ENCODE data around the gene PERP.
"Not testable (repeated sequence)": the region's sequence is repeated elsewhere in the genome, so short reads cannot be mapped to it uniquely, and the experiment has no call there.

The PERP gene

DNA sequence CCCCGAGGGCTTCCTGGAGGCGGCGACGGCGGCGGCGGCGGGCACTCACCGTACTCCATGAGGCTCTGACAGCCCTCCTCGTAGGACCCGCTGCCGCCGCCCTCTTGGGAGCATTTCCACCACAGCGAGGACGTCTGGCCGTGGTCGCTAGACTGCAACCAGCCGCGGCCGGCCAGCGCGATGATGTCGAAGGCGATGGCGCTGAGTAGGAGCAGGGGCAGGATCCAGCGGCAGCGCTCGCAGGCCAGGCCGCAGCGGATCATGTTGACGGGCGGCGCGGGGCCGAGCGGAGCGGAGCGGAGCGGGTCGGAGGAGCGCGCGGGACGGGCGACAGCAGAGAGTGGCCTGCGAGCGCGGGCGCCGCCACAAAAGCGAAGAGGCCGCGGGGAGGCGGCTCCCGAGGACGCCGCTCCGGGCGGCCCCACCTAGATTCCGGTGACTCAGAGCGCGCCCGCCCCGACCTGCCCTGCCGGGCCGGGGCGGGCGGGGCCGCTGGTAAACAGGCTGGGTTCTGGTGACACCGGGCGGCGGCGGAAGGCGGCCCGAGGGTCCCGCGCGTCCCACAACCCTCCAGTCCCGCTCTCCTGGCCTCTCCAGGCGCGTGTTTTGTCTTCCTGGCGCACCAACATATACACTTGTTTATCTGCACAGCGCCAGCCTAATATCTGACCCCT is at the start of gene PERP:
PERP (minus strand) TSS at position 342 of the 674 bp plus-strand sequence; CDS start at position 263, 79 bp downstream.
- DNase-seq (ENCODE audit: low read depth in 2 of 2), result peak; percentile 12 to 66

DNA sequence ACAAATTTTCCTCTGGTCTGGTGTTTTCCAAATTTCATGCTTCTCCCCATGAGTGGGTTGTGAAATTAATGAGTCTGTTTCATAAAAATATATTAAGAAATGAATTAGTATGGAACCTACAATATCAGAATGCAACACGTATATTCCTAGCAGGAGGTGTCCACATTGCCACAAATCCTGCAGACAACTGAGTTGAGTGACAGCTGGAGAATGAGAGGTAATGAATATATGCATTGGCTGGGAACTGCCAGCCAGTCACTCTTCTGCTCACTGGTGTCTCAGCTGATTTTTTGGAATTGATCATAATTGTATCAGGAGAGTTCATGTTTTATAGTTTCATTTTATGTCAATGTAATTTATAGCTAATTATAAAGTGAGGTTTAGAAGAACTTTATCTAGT is 48.2 kb upstream of the PERP start:
- DNase-seq (ENCODE audit: low read depth in 2 of 2), result no peak

DNA sequence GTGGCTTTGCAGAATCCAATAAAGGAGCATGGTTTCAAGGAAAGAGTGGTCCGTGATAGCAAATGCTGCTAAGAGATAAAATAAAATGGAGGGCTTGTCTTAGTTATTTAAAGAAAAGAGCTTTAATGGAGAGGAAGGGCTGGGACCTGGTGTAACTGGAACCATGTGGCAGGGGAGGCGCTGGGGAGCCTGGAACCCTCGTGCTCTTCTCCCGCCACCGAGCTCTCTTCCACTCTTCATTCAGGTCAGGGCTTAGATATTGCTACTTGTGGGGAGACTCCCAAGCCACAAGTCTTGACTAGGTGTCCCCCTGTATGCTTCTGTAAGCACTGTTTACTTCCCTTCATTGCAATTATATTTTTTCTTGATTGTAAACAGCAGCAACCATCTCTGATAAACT is 39.3 kb upstream of the PERP start:
- DNase-seq (ENCODE audit: low read depth in 2 of 2), result no peak

DNA sequence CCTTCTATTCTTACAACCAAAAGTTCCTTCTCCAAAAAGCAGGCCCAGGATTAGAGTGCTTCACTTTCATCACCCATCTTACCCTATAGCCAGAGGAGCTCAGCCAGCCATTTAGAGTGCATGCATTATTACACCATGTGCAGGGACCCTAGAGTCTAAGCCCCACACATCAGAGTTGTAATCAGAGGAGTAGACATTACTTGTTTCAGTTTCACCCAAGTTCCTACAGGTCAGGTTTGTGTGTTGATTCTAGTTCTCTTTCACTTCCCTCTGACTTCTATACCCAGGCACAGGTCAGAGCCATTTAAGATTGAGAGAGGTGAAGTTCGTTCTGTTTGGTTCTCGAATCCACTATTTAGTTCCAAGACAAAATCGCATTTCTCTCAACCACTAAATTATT is 38.2 kb upstream of the PERP start:
- no peak for DNase-seq (ENCODE audit: low read depth in 2 of 2)

DNA sequence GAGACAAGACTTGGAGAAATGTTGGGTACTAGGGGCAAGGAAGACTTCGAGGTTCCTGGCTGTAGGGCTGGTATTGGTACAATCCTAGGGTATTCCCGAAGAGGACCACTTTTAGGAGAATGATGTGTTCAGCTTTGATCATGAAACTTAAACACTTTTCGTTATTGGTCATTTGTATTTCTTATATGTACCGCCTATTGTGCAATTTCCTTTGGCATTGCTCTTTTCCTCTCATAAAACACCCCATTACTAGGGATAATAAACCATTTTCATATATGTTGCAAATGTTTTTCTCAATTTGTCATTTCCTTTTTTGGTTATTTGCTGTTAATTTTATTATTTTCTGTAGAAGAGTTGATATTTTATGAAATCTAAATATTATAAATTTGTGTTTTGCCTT is 35.6 kb upstream of the PERP start:
- DNase-seq (ENCODE audit: low read depth in 2 of 2), result no peak

DNA sequence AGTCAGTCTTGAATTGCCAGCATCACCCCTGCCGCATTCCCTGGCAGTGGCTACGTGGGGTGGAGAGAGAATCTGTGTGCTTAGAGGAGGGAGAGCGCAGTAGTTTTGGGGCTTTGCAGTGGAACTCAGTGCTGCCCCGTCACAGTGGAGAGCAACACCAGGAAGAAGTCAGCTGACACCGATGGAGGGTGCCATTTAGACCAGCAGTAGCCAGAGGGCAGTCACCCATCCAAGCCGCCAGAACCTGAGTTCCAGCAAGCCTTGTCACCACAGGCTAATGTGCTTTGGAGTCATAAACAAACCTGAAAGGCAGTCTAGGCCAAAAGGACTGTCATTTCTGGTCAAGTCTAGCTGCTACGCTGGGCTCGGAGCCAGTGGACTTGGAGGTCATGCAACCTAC is 22.0 kb upstream of the PERP start:
- DNase-seq (ENCODE audit: low read depth in 2 of 2), result no peak

DNA sequence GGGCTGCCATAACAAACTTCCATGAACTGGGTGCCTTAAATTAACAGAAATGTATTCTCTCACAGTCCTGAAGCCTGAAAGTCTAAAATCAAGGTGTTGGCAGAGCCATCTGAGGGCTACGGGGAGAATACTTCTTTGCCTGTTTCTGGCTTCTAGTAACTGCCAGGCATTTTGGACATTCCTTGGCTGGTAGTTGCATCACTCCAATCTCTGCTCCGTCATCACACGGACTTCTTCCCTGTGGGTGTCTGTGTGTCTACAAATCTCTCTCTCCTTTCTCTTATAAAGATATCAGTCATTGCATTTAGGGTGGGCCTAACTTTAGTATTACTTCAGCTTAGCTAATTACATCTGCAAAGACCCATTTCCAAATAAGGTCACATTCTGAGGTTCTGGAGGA is 20.9 kb upstream of the PERP start:
- no peak for DNase-seq (ENCODE audit: low read depth in 2 of 2)

DNA sequence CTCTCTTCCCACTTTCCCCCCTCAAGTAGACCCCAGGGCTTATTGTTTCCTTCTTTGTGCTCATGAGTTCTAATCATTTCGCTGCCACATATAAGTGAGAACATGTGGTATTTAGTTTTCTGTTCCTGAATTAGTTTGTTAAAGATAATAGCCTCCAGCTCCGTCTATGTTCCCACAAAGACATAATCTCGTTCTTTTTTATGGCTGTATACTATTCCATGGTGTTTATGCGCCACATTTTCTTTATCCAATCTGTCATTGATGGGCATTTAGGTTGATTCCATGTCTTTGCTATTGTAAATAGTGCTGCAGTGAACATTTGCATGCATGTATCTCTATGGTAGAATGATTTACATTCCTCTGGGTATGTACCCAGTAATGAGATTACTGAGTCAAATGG is 16.9 kb upstream of the PERP start:
- no peak for DNase-seq (ENCODE audit: low read depth in 2 of 2)

DNA sequence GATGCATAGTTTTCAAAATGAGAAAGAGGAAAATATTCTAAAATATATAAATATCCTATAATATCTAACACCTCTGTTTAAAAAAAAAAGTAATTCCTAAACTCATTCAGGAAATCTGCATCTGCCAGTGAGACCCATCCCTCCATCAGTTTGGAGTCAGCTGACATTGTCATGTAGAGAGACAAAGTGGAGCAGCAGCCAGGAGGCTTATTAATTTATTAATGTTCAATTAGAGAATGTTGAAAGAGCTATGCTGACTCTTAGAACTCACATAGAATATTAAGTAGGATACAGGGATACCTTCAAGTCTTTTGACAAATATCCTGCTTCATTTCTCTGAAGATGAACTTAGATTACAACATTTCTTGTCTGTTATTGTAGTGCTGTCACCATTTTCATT is 12.8 kb upstream of the PERP start:
- DNase-seq (ENCODE audit: low read depth in 2 of 2), result no peak

DNA sequence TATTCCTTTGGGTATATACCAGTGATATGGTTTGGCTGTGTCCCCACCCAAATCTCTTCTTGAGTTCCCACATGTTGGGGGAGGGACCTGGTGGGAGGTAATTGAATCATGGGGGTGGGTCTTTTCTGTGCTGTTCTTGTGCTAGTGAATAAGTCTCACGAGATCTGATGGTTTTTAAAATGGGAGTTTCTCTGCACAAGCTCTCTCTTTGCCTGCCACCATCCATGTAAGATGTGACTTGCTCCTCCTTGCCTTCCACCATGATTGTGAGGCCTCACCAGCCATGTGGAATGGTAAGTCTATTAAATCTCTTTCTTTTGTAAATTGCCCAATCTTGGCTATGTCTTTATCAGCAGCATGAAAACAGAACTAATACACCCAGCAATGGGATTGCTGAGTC is 12.0 kb upstream of the PERP start:
- DNase-seq (ENCODE audit: low read depth in 2 of 2), result not testable (repeated sequence)

DNA sequence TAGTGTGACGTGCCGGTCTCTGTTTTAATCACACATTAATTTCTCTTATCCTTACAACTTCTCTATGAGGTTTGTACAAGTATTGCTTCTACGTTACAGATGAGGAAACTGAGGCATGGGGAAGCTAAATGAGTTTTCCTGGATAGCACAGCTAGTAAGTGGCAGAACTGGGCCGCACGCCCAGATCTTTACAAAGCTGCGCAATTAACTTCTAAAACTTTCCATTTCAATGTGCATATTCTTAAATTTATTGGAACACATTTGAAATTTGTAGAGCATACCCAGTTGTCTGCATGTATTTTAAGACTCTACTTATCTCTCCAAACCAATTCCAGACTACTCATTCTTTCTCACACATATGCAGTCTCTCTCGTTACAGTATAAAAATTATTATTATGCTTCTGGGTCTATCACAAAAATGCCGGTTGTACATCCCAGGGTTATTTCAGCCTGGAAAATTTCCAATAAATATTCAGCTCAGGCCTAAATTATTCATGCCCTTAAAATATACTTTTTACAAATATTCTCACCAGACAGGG is 10.2 kb upstream of the PERP start:
- no peak for DNase-seq (ENCODE audit: low read depth in 2 of 2)

DNA sequence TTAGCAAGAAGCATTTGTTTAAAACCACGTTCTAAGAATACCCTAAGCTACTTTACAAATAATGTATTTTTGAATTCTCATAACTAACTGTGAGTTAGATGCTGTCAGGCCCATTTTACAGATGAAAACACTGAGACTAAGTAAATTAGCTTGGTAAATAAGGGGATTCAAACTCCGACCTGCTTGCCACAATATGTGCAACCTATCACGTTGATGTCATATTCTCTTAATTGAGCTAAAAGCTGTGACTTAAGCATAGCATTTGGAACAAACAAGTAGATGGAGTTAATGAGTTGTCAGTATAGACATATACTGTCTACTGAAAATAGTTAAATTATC is 9.4 kb upstream of the PERP start:
- DNase-seq (ENCODE audit: low read depth in 2 of 2), result no peak

DNA sequence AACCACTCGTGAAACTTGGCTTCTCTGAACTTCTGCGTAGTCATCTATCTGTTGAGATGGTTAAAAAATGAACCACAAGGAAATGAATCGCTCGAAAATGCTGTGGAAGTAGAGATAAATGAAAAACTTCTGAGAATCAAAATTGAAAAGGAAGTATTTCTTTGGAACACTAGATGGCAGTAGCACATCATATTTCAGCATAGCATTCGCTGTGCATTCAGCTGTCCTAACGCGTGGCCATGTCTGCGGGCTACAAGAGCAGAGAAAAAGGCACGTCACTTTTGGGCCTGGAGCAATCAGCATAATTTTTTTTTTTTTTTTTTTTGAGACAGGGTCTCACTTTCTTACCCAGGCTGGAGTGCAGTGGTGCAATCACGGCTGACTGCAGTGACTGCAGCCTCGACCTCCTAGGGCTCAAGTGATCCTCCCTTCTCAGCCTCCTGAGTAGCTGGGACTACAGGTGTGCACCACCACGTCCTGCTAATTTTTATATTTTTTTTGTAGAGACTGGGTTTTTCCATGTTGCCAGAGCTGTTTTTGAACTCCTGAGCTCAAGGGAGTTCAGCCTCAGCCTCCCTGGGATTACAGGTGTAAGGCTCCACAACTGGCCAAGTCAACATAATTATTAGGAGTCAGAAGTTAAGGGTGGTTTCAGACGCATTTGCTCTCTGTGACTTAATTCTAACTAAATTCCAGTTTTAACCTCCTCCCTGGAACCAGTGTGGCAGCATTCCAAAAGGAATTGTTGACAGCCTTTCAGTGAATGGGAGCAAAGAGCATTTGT is 8.8 kb upstream of the PERP start:
- peak; percentile 8 for DNase-seq (ENCODE audit: low read depth in 2 of 2)

DNA sequence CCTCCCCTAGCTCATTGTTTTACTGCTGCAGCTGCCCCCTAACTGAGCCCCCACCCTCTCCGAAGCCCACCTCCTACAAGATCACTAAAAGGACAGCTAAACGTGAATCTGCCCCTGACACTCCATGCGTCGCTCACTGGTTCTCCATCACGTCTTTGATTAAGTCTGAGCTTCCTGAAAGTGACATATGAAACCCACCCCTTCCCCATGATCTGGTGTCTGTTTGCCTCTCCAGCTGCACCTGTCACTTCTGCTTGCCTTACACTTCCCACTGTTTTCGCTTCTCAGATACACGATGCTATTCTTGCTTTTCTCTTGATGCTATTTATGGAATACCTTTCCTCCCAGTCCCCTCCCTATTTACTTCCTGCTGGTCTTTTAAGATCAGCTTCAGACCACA is 8.0 kb upstream of the PERP start:
- no peak for DNase-seq (ENCODE audit: low read depth in 2 of 2)

DNA sequence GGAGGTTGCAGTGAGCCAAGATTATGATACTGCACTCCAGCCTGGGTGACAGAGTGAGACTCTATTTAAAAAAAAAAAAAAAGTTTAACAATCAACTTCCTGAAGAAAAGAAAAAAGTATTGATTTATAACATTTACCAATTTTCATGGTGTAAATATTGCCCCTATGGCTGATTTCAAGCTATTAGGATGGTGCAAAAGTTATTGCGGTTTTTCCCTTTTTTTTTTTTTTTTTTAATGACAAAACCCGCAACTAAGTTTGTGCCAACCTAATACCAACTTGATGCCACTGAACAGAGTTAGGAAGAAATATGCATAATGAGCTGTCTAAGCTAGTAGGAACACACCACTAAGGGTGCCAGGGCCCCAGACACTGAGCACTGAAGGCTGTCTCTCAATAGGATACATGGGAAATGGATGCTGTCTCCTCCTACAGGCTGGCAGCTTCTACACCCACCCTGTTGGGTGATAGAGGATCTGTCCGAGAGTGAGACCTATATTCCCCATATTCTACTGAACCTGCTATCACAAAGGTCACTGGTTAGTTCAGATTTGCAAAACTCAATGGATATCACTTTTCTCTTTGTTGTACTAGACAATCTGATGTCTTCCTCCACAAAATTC is 6.5 kb upstream of the PERP start:
- no peak for DNase-seq (ENCODE audit: low read depth in 2 of 2)

DNA sequence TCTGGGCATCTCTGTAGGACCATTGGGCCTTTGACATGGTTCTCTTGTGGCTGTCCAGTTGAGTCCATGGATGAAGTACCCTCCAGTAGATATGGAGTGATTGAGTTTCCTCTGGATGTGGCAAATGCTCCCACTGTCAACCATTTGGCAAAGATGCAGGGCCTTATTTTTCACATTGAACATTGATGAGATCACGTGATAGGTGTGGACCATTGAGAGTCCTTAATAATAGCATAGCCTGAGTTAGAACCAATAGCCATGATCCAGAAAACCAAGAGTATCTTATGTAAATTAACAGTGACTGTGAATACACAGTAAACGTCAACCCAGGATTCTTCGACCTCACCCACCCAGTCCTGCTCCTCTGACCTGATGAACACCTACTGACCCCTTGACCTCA is 3.0 kb upstream of the PERP start:
- DNase-seq (ENCODE audit: low read depth in 2 of 2), result no peak

DNA sequence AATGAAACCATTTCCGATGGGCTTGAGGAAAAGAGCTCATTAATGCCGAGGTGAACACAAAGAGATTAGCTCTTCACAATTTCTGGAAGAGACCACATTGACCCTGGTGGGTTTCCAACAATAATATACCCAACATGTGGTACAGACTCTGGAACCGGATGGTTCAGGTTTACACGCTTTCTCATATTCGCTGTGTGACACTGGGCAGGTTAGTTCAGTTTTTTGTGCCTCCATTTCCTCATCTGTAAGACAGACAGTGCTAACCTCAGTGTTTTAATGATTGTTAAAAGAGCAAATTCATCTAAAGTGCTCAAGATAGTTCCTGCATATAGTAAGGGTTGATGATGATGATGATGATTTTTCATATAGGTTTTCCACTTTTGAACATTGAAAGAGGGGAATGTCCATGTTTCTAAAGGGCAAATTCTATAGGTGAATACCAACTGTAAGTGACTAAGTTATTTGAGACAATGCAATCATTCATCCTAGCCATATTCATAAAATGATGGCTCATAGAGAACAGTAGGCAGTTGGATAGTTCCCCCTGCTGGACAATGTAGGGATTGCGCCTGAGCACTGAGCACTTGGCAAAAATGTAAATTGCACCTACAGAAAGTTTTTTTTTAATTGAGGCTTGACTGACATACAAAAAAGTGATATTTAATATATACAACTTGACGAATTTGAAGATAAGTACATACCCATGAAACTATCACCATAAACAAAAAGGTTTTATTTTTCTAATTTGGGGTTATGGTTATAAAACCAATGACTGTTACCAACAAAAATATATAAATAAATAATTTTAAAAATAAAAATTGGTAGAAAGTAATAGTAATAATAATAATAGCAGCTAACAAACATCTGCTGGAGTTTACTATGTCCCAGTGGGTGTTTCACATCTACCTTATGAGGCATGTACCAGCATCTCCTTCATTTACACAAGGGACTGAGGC is 2.1 kb upstream of the PERP start:
- DNase-seq (ENCODE audit: low read depth in 2 of 2), result peak; percentile 53 to 66

DNA sequence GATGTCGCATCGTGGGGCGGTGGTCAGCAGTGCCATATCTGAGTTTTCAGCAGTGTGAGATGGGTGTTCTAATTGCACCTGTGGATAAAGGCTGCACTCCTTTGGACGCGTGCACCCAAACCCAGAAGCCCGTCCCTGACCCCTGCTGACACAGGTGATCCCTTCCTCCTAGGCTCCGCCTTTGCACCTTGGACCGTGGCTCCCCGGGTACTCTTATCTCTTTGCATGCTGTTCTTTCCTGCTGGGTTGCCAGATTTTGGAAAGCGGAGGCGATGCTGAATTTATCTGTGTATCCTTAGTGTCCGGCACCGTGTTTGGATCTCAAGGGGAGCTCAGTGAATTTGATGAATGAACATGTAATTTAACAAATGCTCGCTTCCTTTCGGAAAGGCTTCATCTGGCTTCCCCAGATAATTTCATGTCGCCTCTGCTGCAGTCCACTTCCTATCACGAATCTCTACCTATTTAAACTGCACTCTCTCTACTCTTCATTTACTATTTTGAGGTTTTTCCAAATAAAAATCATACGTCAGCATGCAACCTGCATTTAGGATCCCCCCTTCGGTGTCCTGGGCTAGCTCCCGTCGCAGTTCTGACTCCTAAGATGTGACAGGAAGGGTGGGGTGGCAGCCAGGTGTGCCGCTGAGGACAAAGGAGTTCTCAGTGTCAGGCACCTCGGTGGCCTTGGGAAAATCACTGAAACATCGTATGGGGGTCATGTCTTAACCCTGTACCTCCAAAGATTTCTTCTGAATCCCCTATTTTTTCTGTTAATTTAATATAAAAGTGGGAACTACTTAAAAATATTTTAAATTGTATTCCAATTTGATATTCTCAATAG is 753 bp upstream of the PERP start:
- DNase-seq (ENCODE audit: low read depth in 2 of 2), result no peak

DNA sequence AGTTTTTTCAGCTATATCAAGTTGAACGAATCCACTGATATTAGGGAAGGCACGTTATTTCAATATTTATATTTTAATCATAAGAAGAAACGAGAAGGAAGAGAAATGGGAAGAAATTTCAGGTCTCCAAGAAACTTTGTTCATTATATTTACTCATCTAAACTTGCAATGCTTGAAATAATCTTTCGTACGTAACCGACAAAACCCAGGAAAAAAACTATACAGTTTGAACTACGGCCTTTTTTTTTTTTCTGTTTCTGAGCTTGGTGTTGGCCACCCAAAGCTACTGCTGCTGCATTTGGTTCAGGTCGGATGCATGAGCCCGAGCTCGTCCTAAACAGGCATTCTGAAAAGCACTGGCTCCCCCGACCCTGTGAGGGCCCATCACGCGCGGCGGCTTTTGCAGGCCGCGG is 548 bp downstream of the PERP start:
- DNase-seq (ENCODE audit: low read depth in 2 of 2), result no peak

DNA sequence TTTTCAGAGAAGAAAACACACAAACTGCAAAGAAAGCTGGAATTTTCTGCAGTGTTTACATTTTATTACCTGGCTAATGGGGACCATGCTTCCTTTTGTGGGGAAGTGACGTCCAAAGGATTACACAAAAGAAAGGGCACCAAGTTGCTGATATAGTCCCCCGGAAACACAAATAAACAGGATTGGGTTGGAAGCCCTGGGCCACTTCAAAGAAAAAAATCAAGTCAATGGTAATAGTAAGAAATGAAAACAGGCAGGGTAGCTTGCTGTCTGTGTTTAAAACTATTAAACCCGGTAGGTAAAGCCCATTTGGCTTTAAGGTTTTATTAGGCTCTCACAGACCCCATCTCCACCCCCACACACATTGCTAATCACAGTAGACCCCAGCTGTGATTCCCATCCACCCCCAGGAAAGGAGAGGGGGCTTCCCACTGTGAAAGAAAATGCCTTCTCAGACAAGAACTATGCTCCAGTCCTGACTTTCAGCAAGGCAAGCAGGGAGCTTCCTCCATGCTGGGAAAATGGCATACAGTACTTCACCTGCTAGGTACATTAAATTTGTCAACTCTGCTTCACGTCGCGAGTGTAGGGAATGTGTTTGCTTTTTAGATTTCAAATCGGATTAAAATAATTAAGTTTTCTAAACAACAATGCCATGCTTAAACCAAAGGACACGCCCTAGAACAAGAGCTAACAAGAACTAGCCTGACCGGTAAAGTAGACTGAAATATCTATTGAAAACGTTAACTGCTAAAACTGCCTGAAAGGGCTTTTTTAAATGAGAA is 1.1 kb downstream of the PERP start:
- no peak for DNase-seq (ENCODE audit: low read depth in 2 of 2)
